ENCODE data around the gene PHYH.

Gene PHYH

DNA sequence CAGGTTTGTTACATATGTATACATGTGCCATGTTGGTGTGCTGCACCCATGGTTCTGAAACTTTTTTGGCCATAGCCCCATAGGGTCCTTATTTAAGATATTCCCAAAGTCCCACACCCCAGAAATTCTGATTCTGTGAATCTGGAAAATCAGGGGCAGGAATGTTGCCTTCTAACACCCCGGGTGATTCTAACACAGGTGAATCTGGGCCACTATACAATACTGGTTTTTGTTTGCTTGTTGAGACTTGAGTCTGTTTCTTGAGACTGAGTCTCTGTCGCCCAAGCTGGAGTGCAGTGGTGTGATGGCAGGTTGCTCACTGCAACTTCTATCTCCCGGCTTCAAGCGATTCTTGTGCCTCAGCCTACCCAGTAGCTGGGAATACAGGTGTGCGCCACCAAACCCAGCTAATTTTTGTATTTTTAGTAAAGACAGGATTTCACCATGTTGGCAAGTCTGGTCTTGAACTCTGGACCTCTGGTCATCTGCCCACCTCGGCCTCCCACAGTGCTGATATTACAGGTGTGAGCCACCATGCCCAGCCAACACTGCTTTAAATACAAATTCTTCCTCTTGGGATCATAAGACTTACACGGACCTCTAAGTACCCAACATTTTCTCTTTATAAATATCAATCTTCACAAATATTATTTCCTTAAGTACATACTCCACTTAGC, 16.9 kb upstream of the PHYH start:
- DNase-seq = no peak
- Histone ChIP-seq H3K27ac (no peak overlapping the region), H3K36me3 (replicated peaks) (peaks cover 10% of the 10 kb centered on the region), H3K4me3 (ENCODE audit: low read depth, low read length) (no peak overlapping the region), H3K27me3 (replicated peaks) (no peaks in the 10 kb centered on the region)
- TF ChIP-seq, protein P1, sequence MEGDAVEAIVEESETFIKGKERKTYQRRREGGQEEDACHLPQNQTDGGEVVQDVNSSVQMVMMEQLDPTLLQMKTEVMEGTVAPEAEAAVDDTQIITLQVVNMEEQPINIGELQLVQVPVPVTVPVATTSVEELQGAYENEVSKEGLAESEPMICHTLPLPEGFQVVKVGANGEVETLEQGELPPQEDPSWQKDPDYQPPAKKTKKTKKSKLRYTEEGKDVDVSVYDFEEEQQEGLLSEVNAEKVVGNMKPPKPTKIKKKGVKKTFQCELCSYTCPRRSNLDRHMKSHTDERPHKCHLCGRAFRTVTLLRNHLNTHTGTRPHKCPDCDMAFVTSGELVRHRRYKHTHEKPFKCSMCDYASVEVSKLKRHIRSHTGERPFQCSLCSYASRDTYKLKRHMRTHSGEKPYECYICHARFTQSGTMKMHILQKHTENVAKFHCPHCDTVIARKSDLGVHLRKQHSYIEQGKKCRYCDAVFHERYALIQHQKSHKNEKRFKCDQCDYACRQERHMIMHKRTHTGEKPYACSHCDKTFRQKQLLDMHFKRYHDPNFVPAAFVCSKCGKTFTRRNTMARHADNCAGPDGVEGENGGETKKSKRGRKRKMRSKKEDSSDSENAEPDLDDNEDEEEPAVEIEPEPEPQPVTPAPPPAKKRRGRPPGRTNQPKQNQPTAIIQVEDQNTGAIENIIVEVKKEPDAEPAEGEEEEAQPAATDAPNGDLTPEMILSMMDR (IDR thresholded peaks at IDR 0.05; ENCODE audit: low read depth, low read length, missing control alignments) = no peak
- in situ Hi-C loops (cut with HindIII; ENCODE audit: low pct_ligation_motif_present, low sequenced_read_pairs) = no loop called here

DNA sequence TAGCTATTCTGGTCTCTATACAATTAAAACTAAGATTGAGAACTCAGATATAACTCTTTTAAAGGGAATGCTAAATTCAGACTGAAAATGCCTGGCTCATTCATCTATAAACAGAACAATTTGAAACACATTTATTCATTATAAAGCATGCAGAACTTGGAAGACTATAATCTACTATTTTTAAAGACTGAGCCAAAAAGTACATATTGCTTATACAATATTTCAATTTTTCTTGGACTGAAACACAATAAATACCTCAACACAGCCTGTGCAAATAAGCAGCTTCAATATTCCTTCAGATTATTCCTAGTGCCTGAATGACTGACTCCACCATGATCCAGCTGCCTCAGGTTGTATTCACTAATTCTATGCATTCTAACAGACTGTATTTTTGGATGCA, 15.5 kb upstream of the PHYH start:
- no peak overlapping the region for H3K27ac ChIP-seq
- DNase-seq = no peak
- peaks cover 10% of the 10 kb centered on the region for H3K36me3 ChIP-seq (replicated peaks)
- TF ChIP-seq, protein P1 (IDR thresholded peaks at IDR 0.05; ENCODE audit: low read depth, low read length, missing control alignments) = no peak
- no peaks in the 10 kb centered on the region for H3K27me3 ChIP-seq (replicated peaks)
- H3K4me3 ChIP-seq (ENCODE audit: low read depth, low read length) = no peak overlapping the region
- in situ Hi-C loops (cut with HindIII; ENCODE audit: low pct_ligation_motif_present, low sequenced_read_pairs) = no loop called here

DNA sequence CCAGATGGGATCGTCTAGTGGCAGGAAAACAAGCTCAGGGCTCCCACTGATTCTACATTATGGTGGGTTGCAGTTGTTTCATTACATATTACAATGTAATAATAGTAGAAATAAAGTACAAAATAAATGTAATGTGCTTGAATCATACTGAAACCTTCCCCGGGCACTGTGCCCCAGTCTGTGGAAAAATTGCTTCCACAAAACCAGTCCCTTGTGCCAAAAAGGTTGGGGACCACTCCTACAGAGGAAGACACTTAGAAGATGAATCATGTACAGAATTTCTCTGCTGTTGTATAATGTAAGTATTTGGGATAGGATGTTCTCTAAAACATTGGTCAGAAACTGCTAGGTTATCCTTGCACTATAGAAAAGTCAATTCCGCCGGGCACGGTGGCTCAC, 11.3 kb upstream of the PHYH start:
- in situ Hi-C loops (cut with HindIII; ENCODE audit: low pct_ligation_motif_present, low sequenced_read_pairs) = no loop called here
- Histone ChIP-seq H3K4me3 (ENCODE audit: low read depth, low read length) (no peak overlapping the region), H3K27me3 (replicated peaks) (no peaks in the 10 kb centered on the region), H3K27ac (no peak overlapping the region), H3K36me3 (replicated peaks) (no peaks in the 10 kb centered on the region)
- no peak for DNase-seq
- TF ChIP-seq, protein P1 (IDR thresholded peaks at IDR 0.05; ENCODE audit: low read depth, low read length, missing control alignments) = no peak

DNA sequence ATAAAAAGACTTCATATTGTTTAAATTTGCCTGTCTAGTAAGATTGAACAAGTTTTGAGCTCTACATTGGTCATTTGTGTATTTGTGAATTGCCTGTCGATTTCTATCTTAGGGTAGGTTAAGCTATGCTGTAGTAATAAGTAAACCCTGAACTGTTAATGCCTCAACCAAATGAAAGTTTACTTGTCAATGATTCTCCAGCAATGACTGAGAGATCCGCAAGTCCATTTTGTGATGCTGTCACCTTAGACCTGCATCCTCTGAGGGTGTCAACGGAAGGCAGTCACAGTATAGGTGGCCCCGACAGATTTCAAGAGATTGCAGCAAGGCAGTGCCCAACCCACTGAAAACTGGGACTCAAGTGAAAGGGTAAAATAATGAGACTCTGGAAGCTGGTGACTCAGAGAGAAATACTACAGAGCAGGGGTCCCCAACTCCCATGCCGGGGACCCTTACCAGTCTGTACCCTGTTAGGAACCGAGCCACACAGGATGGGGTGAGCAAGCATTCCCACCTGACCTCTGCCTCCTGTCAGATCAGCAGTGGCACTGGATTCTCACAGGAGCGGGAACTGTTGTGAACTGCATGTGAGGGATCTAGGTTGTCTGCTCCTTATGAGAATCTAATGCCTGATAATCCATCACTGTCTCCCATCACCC, 10.8 kb upstream of the PHYH start:
- no peak for DNase-seq
- no peaks in the 10 kb centered on the region for H3K27me3 ChIP-seq (replicated peaks)
- in situ Hi-C loops (cut with HindIII; ENCODE audit: low pct_ligation_motif_present, low sequenced_read_pairs) = no loop called here
- no peak overlapping the region for H3K4me3 ChIP-seq (ENCODE audit: low read depth, low read length)
- TF ChIP-seq, protein P1 (IDR thresholded peaks at IDR 0.05; ENCODE audit: low read depth, low read length, missing control alignments) = no peak
- H3K27ac ChIP-seq = no peak overlapping the region
- H3K36me3 ChIP-seq (replicated peaks) = no peaks in the 10 kb centered on the region

DNA sequence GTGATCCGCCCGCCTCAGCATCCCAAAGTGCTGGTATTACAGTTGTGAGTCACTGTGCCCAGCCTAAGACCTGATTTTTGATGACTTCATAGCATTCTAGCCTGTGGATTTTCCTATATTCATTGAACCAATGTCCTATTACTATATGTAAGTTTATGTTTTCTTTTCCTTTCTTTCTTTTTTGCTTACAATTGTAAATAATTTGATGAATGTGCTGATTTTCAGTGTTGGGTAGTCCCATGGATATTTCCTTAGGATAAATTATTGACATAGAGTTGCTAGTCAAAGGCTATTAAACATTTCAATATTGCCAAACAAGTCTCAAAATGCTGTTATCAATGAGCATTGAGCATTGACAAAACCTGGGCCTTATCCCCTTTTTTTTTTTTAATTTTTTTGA, 9.9 kb upstream of the PHYH start:
- TF ChIP-seq, protein P1 (IDR thresholded peaks at IDR 0.05; ENCODE audit: low read depth, low read length, missing control alignments) = no peak
- H3K4me3 ChIP-seq (ENCODE audit: low read depth, low read length) = no peak overlapping the region
- H3K27ac ChIP-seq = no peak overlapping the region
- no peaks in the 10 kb centered on the region for H3K27me3 ChIP-seq (replicated peaks)
- H3K36me3 ChIP-seq (replicated peaks) = no peaks in the 10 kb centered on the region
- DNase-seq = no peak
- in situ Hi-C loops (cut with HindIII; ENCODE audit: low pct_ligation_motif_present, low sequenced_read_pairs) = no loop called here

Measured in brain microvascular endothelial cell (primary cell).